Ishikawa (cell line): ENCODE measurements around the gene ERVH48-1.
A peak's percentile ranks its signal among the peaks of the same experiment; 100 is the strongest.

ENCODE experiments used
- CEBPB ChIP-seq: IDR thresholded peaks from 2 replicates; pipeline ENCODE4 v1.6.1; 2012
- CREB1 ChIP-seq: IDR thresholded peaks from 2 replicates; pipeline ENCODE4 v1.6.1; 2012; ENCODE audit warnings: low read depth
- EGR1 ChIP-seq: IDR thresholded peaks from 2 replicates; pipeline ENCODE4 v1.6.1; 2012
- EP300 ChIP-seq: IDR thresholded peaks from 2 replicates; pipeline ENCODE4 v1.6.1; 2012; ENCODE audit warnings: borderline replicate concordance
- FOXM1 ChIP-seq: IDR thresholded peaks from 2 replicates; pipeline ENCODE4 v1.6.1; 2012; ENCODE audit warnings: low read depth, borderline replicate concordance
- NFIC ChIP-seq: IDR thresholded peaks from 2 replicates; pipeline ENCODE4 v1.6.1; 2012
- RAD21 ChIP-seq: IDR thresholded peaks from 2 replicates; pipeline ENCODE4 v1.6.1; 2012; ENCODE audit warnings: low read depth
- TAF1 ChIP-seq: IDR thresholded peaks from 2 replicates; pipeline ENCODE4 v1.6.1; 2012; ENCODE audit warnings: low read depth, mild to moderate bottlenecking
- TCF12 ChIP-seq: IDR thresholded peaks from 2 replicates; pipeline ENCODE4 v1.6.1; 2012; ENCODE audit warnings: low read depth
- TEAD4 ChIP-seq: IDR thresholded peaks from 2 replicates; pipeline ENCODE4 v1.6.1; 2012
- YY1 ChIP-seq: IDR thresholded peaks from 2 replicates; pipeline ENCODE4 v1.6.1; 2012; ENCODE audit warnings: low read depth
- ZBTB7A ChIP-seq: IDR thresholded peaks from 2 replicates; pipeline ENCODE4 v1.6.1; 2012; ENCODE audit warnings: low read depth
- TF ChIP-seq, protein P1 (sequence below): IDR thresholded peaks from 2 replicates; pipeline ENCODE4 v1.6.1; 2012
- TF ChIP-seq, protein P2 (sequence below): IDR thresholded peaks from 2 replicates; pipeline ENCODE4 v1.6.1; 2012
- TF ChIP-seq, protein P3 (sequence below): IDR thresholded peaks from 2 replicates; pipeline ENCODE4 v1.6.1; 2012; ENCODE audit warnings: low read depth, mild to moderate bottlenecking

ERVH48-1 gene

DNA sequence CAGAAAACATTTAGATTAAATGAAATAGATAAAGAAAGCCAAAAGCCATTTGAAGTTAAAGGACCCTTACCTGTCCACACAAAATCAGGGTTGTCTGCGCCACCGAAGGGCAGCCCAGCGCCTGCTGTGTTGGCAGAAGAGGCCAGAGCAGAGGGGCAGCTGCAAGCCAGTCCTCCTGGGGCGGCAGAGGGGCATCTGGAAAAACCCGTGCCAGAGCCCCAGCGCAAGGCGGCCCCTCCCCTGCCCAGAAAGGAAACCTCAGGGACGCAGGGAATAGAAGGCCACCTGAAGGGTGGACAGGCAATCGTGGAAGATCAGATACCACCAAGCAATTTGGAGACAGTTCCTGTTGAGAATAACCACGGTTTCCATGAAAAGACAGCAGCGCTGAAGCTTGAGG is 21.6 kb downstream of the ERVH48-1 start:
- TF ChIP-seq NFIC (no peak), ZBTB7A (no peak), RAD21 (no peak), CREB1 (no peak), TAF1 (no peak), TCF12 (no peak), FOXM1 (no peak), YY1 (no peak), CEBPB (no peak), EGR1 (no peak), TEAD4 (no peak)
- TF ChIP-seq, protein P1, sequence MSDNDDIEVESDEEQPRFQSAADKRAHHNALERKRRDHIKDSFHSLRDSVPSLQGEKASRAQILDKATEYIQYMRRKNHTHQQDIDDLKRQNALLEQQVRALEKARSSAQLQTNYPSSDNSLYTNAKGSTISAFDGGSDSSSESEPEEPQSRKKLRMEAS: no peak
- TF ChIP-seq, protein P2, sequence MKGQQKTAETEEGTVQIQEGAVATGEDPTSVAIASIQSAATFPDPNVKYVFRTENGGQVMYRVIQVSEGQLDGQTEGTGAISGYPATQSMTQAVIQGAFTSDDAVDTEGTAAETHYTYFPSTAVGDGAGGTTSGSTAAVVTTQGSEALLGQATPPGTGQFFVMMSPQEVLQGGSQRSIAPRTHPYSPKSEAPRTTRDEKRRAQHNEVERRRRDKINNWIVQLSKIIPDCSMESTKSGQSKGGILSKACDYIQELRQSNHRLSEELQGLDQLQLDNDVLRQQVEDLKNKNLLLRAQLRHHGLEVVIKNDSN: no peak
- TF ChIP-seq, protein P3, sequence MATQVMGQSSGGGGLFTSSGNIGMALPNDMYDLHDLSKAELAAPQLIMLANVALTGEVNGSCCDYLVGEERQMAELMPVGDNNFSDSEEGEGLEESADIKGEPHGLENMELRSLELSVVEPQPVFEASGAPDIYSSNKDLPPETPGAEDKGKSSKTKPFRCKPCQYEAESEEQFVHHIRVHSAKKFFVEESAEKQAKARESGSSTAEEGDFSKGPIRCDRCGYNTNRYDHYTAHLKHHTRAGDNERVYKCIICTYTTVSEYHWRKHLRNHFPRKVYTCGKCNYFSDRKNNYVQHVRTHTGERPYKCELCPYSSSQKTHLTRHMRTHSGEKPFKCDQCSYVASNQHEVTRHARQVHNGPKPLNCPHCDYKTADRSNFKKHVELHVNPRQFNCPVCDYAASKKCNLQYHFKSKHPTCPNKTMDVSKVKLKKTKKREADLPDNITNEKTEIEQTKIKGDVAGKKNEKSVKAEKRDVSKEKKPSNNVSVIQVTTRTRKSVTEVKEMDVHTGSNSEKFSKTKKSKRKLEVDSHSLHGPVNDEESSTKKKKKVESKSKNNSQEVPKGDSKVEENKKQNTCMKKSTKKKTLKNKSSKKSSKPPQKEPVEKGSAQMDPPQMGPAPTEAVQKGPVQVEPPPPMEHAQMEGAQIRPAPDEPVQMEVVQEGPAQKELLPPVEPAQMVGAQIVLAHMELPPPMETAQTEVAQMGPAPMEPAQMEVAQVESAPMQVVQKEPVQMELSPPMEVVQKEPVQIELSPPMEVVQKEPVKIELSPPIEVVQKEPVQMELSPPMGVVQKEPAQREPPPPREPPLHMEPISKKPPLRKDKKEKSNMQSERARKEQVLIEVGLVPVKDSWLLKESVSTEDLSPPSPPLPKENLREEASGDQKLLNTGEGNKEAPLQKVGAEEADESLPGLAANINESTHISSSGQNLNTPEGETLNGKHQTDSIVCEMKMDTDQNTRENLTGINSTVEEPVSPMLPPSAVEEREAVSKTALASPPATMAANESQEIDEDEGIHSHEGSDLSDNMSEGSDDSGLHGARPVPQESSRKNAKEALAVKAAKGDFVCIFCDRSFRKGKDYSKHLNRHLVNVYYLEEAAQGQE: no peak

DNA sequence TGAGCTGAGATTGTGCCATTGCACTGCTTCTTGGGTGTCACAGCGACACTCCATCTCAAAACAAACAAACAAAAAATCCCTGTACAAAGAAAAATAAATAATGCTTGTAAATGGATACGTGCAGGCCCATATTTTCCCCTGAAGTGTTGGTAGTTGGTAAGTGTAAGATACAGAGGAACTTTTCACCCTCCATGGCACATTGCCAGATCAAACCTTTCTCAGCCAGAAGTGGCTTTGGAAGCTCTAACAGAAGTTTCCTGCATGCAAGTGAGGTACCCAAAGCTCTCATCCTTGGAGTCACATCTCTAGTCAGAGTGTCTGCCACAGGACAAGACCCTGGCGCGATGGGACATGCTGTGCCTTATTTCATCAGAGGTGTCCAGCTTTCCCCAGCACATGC is 25.0 kb downstream of the ERVH48-1 start:
- TF ChIP-seq, protein P2: no peak
- no peak for TF ChIP-seq TCF12
- TF ChIP-seq EP300: no peak
- no peak for TF ChIP-seq RAD21
- no peak for TF ChIP-seq FOXM1
- TF ChIP-seq, protein P3: no peak
- TF ChIP-seq ZBTB7A: no peak

DNA sequence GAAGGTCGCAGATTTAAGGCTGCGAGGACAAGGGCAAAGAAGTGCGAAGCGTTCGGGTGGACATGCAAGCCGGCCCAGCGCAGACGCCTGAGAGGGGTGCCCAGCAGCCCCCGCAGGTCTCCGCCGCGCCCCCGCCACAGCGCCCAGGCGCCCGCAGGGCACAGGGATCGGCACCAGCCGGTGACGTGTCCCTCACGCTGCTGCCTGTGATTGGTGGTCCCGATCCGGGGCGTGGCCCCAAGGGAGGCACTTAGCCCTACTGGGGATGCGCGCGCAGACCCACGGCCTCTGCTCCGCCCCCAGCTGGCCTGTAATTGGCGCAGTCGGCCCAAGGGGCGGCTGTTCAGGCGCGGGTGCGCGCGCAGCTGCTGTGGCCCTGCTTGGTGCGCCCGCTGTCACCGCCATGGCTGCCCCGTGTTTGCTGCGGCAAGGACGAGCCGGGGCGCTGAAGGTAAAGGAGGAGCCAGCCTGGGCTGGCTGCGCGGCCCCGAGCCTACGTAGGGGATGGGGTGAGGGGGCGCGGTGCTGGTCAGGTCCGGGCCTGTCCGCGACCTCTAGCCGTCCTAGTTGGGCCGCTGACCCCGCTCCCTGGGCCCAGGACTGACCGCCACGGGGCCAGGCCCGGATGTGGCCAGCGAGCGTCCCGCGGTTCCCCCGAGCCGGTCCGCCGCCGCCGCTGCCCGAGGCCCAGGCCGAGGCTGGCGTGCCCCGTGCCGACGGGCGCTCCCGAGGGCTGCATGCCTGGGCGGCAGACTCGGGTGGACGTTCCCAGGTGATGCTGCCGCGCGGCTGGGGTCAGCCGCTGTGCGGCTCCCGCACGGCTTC is 32.3 kb downstream of the ERVH48-1 start, which contains the start of gene NDUFV3:
TSS of gene NDUFV3 (plus strand) at position 379 of the 825 bp plus-strand sequence. CDS start at position 404, 25 bp downstream.
- TF ChIP-seq CEBPB (no peak), RAD21 (no peak), EGR1 (peak; percentile 71), ZBTB7A (no peak; the same call in 1 of the 2 replicates), NFIC (no peak), EP300 (no peak), TAF1 (peak; percentile 99), FOXM1 (no peak), TCF12 (no peak; the same call in 1 of the 2 replicates), TEAD4 (no peak; the same call in 1 of the 2 replicates), YY1 (peak; percentile 94), CREB1 (peak; percentile 84)
- TF ChIP-seq, protein P3: 0 out of 2 replicates have a peak, but pooled peaks have one; percentile 18
- TF ChIP-seq, protein P1: no peak; the same call in none of the 2 replicates
- TF ChIP-seq, protein P2: no peak; the same call in 1 of the 2 replicates
